ENCODE data around the gene RPS21. TPM values are rescaled to one million over a fixed set of nuclear protein-coding genes. Genes with fewer than 3 reads are reported as not detected.
A peak's percentile ranks its signal among the peaks of the same experiment; 100 is the strongest.

Gene RPS21
- total RNA-seq, 4 donors from 2014 or later, result 819 to 3,701 (median 3,102) TPM

DNA sequence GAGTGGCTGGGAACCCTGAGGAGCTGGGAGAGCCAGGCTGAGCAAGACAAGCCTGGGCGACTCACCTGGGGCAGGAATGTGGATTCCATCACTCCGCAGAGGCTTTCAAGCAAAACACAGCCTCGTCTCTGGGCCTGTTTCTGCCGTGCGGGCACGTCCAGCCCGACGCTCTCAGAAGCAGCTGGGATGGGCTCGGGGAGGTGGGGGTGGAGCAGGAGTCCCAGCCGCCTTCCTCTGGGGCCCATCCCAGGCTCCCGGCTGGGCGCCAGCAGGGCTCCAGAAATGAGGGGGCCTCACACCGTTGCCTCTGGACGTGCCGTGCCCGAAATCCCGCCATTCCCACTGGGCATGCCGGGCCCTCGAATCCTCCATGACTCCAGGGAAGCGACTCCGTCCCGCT is 8.7 kb upstream of the RPS21 start:
- WGBS, 2 donors, result 17% methylated on average over 6 of the region's 22 CpGs; no CpG with 5 or more reads in 1 of the 2 donors
- no peaks in the 10 kb centered on the region for H3K9me3 ChIP-seq
- H3K4me1 ChIP-seq, result peaks cover 47 to 92% (median 72%) of the 10 kb centered on the region in 3 donors
- peak in 1 of 4 donors; percentile 26 for TF ChIP-seq POLR2A (IDR thresholded peaks at IDR 0.05)
- TF ChIP-seq, protein P1, sequence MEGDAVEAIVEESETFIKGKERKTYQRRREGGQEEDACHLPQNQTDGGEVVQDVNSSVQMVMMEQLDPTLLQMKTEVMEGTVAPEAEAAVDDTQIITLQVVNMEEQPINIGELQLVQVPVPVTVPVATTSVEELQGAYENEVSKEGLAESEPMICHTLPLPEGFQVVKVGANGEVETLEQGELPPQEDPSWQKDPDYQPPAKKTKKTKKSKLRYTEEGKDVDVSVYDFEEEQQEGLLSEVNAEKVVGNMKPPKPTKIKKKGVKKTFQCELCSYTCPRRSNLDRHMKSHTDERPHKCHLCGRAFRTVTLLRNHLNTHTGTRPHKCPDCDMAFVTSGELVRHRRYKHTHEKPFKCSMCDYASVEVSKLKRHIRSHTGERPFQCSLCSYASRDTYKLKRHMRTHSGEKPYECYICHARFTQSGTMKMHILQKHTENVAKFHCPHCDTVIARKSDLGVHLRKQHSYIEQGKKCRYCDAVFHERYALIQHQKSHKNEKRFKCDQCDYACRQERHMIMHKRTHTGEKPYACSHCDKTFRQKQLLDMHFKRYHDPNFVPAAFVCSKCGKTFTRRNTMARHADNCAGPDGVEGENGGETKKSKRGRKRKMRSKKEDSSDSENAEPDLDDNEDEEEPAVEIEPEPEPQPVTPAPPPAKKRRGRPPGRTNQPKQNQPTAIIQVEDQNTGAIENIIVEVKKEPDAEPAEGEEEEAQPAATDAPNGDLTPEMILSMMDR (IDR thresholded peaks at IDR 0.05), result no peak
- H3K27me3 ChIP-seq, result peaks cover 0 to 5% (median 0%) of the 10 kb centered on the region in 4 donors
- H3K36me3 ChIP-seq, result peaks cover 0 to 5% (median 0%) of the 10 kb centered on the region in 3 donors
- DNase-seq, result no peak
- intact Hi-C loops (cut with DNase I), result no loop called here
- peak overlapping the region; percentile 85 to 95 (median 91) for H3K27ac ChIP-seq
- peak overlapping the region in 3 of 4 donors; percentile 1 to 41 (median 17) for H3K4me3 ChIP-seq

DNA sequence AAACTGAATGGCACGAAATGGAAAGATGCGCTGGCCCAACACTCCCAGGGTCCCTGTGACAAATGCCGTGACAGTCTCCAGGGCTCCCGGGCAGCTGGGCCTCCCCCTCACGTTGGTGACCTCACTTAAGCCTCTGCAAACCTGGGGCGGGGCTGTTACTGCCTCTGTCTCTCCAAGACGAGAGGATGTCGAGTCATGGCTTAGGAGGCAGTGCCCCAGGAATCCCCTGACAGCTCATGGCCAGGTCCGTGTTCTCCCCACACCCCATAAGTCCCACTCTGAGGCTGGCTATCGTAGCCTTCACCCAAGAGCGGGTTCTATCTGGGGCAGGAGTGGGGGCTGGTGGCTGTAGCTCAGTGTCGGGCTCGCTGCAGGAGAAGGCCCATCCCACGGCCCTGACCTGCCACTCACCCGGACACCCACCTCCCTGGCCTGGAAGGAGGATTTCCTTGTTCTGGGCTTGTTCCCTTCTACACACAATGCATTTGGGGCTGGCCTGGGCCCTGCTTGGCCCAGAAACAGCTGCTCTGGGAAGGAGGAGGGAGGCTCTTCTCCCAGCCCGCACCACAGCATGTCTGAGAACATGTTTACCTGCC is 5.6 kb upstream of the RPS21 start:
- intact Hi-C loops (cut with DNase I), result loop anchor here (5.0 kb wide), 1 partner anchor 79 kb away; the partner anchor contains the start of gene ADRM1
- Histone ChIP-seq H3K4me1 (peaks cover 32 to 88% (median 64%) of the 10 kb centered on the region in 3 donors), H3K27ac (peak overlapping the region; percentile 76 to 93 (median 85)), H3K4me3 (no peak overlapping the region), H3K27me3 (no peaks in the 10 kb centered on the region), H3K9me3 (no peaks in the 10 kb centered on the region), H3K36me3 (peaks cover 0 to 5% (median 0%) of the 10 kb centered on the region in 3 donors)
- no peak for DNase-seq
- TF ChIP-seq POLR2A (IDR thresholded peaks at IDR 0.05), result no peak
- TF ChIP-seq, protein P1 (IDR thresholded peaks at IDR 0.05), result peak in 2 of 6 experiments; percentile 2 to 28
- WGBS, 2 donors, result 31 to 45% methylated on average over 7 to 9 of the region's 16 CpGs

DNA sequence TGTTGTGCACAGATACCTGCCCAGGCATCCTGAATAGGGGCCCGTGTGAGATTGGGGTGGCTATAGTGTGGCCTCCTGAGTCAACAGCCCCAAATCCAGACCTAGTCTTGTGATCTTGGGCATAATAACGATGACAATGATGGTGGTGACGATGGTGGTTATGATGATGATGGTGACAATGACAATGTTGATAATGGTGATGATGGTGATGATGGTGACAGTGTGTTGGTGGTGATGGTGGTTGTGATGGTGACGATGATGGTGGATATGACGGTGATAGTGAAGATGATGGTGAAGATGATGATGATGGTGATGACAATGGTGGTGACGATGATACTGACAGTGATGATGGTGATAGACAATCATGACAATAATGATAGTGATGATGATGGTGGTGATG is 5.1 kb upstream of the RPS21 start:
- WGBS, 2 donors, result 76 to 81% methylated on average over 6 of the region's 6 CpGs
- no peaks in the 10 kb centered on the region for H3K27me3 ChIP-seq
- peaks cover 27 to 85% (median 59%) of the 10 kb centered on the region in 3 donors for H3K4me1 ChIP-seq
- H3K4me3 ChIP-seq, result no peak overlapping the region
- TF ChIP-seq, protein P1 (IDR thresholded peaks at IDR 0.05), result no peak
- TF ChIP-seq POLR2A (IDR thresholded peaks at IDR 0.05), result no peak
- no peak for DNase-seq
- no peaks in the 10 kb centered on the region for H3K9me3 ChIP-seq
- intact Hi-C loops (cut with DNase I), result loop anchor here (5.0 kb wide), 1 partner anchor 80 kb away; the partner anchor contains the start of gene ADRM1
- peak overlapping the region; percentile 76 to 93 (median 85) for H3K27ac ChIP-seq
- H3K36me3 ChIP-seq, result peaks cover 0 to 5% (median 0%) of the 10 kb centered on the region in 3 donors

DNA sequence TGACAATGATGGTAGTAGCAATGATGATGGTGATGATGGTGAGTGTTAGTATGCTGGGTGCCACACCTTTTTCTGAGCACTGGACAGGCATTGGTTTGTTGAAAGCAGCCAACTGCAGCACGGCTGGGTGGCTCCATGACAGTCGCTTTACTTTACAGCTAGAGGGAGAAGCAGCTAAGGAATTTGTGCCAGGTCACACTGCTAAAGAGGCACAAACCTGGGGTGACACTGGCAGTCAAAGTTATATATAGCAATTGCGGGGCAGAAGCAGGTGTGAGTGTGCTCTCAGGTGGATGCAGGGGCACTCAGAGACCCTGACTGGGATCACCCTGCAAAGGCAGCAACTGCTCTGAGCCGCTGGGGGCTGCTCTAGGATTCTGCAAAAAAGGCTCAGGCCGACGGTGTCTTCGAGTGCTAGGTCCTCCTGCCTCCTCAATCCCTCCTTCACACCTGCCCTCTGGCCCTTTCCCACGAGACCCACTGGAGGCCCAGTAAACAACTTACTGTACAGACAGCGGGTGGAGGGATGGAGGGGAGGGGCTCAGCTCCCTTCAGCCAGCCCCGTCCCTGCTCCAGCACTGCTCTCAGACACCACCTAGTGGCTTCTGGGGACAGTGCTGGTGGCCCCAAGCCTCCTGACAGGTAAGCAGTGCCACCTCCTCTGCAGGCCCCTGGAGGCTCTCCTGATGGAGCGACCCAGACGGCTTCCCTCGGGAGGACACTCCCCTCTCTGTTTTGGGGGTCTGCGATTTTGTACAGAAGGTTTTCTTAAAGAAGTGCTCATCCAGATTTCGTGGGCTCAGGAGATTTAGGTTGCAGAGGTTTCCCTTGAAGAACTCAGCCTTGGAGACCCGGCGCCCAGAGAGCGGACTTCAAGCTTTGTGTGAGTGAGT is 4.4 kb upstream of the RPS21 start:
- H3K4me3 ChIP-seq, result no peak overlapping the region
- 46 to 53% methylated on average over 11 to 12 of the region's 18 CpGs for WGBS, 2 donors
- peaks cover 0 to 5% (median 0%) of the 10 kb centered on the region in 3 donors for H3K36me3 ChIP-seq
- no peaks in the 10 kb centered on the region for H3K9me3 ChIP-seq
- intact Hi-C loops (cut with DNase I), result loop anchor here (5.0 kb wide), 1 partner anchor 80 kb away; the partner anchor contains the start of gene ADRM1
- peak overlapping the region in 3 of 4 donors; percentile 18 to 93 (median 87) for H3K27ac ChIP-seq
- H3K27me3 ChIP-seq, result no peaks in the 10 kb centered on the region
- DNase-seq, result peak; percentile 26
- TF ChIP-seq, protein P1 (IDR thresholded peaks at IDR 0.05), result peak; percentile 87 to 96 (median 90)
- TF ChIP-seq POLR2A (IDR thresholded peaks at IDR 0.05), result no peak
- H3K4me1 ChIP-seq, result peaks cover 22 to 80% (median 53%) of the 10 kb centered on the region in 3 donors
